ENCODE data around the gene GRHL3.

Gene GRHL3

DNA sequence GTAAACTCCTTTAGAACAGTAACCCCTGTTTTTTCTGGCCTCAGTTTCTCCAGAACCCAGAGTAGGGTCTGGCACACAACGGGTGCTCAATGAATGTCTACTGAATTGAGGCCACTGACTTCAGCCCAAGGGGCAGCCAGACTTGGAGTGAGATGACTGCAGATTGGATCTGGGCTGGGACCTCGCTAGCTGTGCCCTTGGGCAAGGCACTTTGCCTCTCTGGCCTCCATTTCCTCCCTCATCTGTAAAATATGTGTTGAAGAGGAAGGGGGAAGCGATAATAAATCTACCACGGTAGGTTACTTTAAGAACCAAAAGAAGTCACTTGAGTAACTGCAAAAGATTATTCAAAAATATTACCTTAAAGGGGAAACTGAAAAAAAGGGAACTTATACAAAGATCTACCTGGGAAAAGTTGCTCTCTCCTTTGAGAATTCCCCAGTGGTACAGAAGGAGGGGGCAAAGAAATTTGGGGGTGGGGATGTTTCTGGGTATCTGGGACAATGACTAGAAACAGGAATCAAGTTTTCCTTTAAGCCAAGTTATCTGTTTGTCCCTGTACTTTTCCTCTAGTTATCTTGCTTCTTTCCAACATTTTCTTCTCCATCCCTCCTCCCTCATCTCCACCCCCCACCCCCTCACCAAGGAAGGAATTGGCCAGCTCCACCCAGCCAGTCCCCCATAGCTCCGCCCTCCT lies 394 bp upstream of the GRHL3 start:
- DNase-seq = no peak

DNA sequence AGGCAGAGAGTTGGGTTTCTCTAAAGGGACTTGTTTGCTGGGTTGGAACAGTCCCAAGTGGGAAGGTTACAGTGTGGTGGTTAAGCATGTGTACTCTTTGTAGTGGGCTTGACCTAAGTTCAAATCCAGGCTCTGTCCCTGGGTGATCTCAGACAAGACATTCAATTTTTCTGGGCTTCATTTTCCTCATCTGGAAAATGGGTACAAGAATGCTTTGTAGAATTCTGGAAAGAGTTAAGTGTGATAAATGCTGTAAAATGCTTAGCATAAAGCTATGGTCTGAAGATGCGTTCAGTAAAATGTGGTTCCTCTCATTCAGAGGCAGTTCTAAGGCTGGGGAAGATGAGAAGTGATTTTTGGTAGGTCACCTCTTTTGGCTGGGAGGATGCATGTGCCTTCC lies 805 bp downstream of the GRHL3 start:
- no peak for DNase-seq

DNA sequence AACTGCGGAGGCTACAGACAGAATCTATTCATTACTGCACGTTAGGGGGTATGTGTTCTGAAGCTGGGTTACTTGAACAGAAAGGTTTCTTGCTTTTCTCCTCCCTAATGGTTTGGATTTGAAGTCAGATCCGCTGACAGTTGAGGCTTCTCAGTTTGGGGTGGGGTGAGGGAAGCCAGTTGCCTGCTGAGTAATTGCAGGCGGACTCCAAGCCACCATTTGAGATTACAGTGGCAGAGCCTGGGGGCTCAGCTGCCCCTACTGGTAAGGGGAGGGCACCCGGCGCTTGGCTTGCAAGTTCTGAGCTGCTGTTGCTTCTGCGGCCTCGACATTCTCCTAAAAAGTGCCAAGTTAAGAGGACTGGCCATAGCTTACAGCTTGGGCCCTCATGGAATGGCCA lies 2.0 kb downstream of the GRHL3 start:
- no peak for DNase-seq

DNA sequence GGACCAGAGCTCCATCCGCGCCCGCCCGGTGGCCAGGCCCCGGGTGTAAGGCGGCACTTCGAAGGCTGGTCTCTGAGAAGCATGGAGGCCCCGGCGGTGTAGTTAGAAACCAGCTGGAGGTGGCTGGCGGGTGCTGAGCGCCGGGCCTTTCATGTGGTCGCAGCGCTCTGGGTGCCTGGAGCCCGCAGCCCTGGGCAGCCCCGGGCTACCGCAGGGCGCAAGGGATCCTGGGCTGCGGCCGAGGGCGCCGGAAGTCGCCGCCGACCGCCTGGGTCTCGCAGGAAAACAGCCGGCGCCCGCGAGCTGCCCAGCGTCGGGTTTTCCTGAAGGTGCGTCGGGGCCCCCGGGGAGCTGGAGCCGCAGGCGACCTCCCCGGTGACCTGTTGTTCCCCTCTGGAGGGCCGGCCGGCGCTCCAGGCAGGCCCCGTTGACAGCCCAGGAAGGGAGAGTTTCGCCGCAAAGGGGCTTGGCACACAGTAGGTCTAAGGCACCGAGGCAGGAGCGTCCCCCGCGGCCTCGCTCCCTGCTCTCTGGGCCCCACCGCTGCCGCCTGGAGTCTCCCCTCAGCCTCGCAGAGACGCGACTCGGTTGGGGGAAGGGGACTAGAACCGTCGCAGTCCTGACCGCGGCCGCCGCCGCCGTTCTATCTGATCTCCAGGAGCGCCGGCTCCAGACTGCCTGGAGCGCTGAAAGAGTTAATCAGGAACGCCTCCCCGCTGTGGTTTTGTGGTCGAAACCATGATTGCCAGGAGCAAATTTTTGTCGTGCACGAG lies 2.7 kb downstream of the GRHL3 start:
- peak; percentile 75 for DNase-seq

DNA sequence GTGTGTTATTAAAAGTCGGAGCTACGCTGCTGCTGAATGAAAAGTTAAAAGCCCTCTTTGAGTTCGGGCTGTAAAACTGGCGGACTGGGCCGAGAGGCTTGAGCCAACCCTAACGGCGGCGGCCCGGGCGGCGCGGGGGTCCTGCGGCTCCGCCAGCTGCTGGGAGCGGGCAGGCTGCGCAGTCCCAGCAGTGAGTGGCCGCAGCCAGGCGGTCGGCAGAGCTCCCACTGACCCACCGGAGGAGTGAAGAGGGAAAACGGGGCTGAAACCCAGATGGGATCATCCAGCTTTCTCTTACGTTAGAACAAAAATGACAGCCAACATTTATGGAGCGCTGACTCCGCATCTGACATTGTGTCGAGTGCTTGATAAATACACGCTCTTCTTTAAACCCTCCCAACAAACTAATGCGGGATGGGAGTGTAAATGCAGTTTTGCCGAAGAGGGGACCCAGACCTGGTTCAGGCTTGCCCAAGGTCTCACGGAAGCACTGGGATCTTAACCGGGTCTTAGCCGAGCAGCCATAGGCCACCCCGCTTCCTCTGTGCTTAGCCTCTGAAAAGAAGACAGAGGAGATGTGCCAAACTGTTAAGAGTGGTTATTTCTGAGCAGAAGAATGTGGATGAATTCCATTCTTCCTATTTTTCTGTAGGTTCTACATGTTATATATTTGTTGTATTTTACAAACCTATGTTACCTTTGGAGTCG lies 3.5 kb downstream of the GRHL3 start:
- no peak for DNase-seq

DNA sequence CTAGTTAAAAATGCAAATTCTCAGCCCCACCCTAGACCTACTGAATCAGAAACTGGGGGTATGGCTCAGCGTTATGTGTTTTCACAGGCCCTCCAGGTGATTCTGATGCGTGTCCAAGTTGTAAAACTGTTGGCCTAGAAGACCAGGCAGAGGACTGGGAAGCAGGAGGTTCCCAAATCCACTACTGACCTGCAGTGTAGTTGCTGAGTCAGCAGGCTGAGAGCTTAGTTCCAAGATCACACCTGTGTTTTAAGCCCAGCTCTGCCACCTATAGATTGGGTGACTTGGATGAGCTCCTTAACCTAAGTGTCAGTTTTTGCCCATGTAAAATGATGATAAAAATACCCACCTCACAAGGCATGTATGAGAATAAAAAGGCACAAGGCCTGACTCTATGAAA lies 4.1 kb downstream of the GRHL3 start:
- DNase-seq = no peak

DNA sequence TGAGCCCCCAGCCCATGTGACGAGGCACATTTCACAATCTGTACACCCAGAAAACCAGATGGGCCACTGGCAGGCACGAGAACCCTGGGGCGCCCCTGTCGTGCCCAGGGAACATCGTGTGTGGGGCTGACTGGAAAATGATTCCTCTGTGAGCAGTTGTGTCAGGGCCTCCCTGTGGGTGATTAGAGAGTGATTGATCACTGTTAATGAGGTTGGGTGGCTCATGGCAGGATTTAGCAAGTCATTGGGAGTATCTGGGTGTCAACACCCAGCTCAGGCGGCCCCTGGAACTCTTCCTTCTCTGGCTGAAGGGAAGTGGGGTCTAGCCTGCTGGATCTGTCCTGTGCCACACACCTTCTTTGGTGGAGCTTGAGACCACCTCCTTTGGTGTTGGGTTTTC lies 5.7 kb downstream of the GRHL3 start:
- DNase-seq = no peak

DNA sequence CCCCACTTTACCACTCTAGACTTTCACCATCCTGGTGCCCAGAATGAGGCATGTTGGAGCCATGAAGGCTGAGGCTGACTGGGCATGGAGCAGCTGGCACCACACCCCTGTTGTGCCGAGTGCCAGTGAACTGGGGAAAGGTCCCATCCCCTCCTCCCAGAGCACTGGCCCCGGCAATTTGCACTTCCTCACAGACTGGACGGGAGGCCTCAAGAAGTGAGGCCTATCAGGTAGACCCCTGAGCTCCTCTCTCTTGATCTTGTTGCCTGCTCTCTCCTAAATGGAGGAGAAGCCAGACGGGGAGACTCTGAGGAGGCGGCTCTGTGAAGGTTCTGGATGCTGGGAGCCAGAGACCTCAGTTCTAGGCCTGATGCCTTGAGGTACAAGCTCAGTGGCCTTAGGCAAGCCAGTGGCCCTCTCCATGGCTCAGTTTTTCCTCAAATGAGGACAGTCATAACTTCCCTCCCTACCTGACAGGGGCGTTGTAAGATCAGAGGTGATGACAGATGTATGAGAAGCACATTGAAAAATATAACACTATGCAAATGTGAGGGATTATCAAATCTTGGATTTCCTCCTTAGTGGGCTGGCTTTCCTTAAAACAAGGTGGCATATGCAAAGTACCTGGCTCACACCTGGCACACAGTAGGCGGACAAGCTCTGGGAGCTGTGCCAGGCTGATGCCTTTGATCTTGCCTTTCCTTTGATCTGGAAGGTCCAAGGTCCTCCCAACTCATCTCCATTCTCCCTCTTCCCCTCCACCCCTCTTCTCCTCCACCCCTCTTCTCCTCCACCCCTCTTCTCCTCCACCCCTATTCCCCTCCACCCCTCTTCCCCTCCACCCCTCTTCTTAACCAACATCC lies 6.7 kb downstream of the GRHL3 start:
- DNase-seq = no peak

DNA sequence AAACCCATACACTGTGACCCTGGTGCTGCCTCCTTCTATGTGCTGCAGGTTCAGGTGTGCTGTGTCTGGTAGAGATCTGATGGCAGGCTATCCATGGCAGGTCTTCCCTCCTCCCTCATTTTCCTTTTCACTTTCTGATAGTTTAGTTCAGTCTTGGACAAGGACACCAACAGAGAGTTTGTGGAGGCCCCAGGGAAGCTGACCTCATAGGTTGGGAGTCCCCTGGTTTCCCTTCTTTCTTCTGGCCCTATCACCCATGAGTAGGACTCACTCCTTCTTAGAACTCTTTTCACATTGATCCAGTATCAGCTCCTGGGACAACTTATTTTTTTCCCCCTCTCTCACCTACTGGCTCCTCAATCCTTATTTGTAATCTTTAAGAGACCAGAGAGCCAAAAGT lies 8.3 kb downstream of the GRHL3 start:
- DNase-seq = no peak

DNA sequence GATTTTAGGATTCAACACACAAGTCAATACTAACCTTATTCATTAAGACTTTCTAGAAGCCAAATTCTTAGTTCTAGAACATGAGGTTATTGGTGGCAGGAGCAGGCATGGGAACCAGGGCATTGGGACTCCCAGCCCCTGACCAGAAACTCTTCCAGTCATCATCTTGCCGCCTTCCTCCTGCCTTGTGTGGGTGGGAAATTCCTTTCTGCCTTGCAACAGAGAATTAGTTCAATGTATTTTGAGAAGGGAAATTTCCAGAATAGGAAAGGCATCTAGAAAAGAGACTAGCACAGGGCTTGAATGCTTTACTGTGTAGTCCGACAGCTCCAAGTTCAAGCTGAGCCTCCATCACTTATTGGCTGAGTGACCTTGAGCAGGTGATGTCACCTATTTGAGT lies 8.7 kb downstream of the GRHL3 start:
- no peak for DNase-seq

DNA sequence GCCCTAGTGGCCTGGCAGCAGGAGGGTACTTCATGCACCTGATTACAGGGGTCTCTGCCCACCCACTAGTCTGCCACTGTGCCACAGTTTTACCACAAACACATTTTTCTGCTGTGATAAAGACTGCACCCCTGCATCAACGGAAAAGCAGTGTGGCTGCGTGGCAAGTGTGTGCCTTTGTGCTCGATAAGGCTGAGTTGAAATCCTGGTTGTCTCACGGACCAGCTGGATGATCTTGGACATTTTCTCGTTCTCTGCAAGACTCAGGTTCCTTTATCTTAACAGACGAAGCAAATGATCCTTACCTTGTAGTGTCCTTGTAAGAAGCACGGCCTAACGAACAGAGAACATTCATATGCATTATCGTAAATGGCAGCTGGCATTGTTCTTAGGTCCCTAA lies 10.2 kb downstream of the GRHL3 start:
- no peak for DNase-seq

DNA sequence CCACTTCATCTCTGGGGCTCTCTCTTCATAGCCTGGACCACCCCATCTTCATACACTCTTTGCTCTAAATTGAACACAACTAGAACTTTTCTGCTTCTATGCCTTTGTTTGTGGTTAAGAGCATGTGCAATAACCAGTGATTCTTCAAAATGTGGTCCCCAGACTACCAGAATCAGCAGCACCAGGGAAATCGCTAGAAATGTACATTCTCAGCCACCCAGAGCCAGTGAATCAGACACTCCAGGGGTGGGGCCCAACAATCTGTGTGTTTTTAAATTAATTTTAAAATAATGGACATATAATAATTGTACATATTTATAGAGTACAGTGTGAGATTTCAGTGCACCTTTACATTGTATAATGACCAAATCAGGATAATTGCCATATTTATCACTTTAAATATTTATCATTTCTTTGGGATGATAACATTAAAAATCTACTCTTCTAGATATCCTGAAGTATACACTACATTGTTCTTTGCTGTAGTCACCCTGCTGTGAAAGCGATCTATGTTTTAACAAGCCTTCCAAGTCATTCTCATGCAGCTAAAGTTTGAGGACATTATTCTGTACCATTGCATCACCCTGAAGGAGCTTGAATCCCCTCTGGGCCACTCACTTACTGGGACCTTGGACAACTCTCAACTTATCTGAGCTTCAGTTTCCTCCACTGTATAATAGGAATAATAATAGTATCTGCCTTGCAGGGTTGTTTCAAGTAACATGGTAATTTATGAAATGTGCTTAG lies 10.8 kb downstream of the GRHL3 start:
- no peak for DNase-seq

DNA sequence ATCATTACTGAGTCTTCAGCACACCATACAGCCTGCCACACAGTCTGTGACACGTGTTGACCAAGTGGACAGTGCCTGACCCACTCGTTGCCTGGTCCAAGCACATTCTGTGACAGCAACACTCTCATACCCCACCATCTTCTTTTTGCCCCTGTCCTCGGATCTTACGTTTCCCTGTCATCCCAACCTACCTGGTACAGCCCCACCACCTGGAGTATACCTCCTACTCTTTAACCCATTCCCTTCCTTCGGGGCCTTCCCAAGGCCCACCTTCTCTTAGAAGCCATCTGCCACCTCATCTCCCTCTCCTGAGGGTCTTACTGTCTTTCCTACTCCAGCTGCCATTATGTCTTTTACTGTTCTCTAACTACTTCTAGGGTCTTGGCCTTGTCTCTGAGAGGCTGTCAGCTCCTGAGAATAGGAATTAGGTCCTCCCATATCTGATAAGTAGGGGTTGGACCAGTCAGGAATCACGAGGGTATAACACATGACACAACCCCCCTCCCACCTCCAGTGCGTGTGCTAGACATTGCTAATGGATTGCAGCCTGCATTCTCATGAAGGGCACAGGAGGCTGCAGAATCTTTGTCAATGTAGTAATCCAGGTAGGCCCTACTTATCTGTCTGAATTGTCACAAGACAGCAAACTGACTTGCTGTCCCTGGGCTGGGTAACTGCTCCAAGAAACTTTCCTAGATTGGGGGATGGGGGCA lies 13.0 kb downstream of the GRHL3 start:
- no peak for DNase-seq

DNA sequence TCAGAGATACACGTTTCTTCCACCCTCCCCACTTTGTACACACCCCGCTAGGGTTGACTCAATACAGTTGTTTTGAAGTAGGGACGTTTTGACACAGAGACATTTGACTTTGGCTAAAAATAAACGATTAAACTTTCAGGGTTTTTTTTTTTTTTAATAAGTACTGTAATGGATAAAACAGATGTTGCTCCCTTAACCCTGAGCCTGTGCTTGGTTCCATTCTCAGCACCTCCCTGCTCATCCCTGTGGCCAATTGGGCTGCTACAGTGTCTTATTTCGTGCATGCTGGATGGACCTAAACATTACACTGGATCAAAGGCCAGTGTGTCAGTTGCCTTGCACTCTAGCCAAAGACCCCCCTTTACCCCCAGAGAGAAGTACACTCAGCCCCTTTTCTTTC lies 16.9 kb downstream of the GRHL3 start:
- DNase-seq = no peak

DNA sequence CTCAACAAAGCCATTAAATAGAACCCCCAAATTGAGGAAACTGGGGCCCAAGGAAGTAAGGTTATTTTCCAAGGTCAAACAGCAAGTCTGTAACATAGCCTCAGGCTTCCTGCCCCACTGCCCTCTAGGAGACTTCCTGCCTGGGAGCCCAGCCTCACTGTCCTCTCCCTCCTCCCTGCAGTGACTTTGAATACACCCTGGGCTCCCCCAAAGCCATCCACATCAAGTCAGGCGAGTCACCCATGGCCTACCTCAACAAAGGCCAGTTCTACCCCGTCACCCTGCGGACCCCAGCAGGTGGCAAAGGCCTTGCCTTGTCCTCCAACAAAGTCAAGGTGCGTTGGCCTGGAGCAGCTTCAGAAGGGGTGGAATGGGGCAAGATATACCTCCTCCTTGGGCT lies 18.3 kb downstream of the GRHL3 start:
- DNase-seq = no peak

DNA sequence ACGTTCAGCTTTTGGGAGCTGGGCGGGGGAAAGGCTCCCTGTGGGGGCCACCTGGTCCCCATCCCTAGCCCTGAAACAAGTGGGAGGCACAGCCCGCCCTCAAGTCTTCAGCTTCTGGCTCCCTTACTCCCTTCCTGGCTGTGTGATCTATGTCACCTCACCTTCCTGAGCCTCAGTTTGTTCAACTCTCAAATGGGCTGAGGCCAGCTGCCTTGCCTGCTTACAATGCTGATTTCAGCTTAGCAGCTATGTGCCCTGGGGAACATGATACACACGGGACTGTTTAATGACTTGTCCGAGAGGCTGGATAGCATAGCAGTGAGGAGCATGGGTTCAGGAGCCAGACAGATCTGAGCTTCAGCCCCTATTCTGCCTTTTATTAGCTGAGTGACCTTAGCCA lies 19.3 kb downstream of the GRHL3 start:
- no peak for DNase-seq

DNA sequence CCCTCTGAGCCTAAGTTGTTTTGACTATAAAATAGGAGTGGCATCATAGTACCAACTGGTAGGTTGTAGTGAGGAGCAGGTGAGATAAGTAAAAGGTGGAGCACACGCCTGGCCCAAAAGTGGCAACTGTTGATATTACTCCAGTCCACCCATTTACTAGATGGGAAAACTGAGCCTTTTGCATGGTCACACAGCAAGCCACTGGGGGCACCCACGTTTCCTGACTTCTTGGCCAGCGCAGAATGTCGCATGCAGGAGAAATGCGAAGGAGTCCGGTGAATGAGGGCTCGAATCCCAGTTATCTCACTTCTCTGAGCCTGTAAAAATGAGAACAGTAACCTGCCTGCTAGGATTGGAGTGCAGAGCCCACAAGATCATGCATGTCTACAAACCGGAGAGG lies 20.8 kb downstream of the GRHL3 start:
- no peak for DNase-seq

DNA sequence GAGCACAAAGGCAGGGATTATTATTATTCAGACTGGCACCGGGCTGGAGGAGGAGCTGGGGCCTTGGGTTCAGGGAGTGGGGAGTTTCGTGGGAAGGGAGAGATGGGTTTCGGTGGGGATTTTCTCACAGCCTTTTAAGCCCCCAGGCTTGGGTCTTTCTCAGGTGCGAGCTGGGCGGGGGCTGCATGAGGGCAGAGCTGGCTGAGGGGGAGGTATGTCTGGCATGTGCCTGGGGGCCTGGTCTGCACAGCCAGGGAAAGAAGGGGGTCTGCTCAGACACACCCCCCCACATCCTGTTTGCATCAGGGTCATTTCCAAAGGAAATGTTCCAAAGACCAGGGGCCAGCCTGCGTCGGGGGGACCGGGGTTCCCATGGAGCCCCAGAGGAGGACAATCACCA lies 21.6 kb downstream of the GRHL3 start:
- no peak for DNase-seq

DNA sequence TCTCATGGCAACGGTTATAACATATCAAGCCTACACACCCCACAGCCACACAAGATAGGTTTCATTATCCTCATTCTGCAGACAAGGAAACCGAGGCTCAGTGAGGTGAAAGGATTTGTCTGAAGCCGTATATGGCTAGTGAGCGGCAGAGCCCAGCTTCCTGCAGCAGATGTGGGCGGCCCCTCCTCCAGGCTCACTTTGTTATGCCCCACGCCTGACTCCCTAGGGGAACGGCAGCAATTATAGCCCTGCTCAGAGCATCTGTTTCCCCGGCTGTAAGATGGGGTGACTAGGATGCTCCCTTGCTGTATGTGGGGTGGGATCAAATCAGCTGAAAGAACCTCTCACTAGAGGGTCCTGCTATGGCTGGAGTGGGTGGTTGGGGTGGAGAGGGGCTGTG lies 22.1 kb downstream of the GRHL3 start:
- DNase-seq = no peak

DNA sequence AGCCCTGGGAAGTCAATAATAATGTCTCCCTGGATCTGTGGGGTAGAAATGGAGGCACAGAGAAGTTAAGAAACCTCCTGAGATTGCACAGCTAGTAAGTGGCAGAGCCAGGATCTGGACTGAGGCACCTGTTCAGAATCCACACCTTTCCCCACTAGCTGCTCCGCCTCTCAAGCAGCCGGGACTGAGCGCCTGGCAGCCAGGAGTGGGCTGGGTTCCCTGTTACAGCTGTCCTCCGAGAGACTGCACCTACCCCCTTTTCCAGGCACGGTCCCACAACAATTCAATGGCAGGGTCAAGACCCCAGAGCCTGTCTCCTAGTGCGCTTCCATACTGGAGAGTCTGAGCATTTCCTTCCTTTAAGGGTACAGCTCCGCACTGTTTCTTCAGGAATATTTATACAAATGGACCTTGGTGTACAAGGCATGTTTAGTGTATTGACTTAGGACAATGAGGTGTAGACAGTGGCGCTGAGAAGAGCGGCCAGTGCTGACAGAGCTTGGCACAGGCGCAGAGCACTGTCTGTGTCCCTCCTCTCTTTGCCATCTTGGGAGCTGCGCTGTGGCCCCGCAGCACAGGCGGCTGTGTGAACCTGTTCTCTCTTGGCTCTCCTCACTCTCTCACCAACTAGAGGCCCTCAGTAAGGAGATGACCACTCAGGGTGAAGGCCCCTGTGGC lies 24.4 kb downstream of the GRHL3 start:
- no peak for DNase-seq

DNA sequence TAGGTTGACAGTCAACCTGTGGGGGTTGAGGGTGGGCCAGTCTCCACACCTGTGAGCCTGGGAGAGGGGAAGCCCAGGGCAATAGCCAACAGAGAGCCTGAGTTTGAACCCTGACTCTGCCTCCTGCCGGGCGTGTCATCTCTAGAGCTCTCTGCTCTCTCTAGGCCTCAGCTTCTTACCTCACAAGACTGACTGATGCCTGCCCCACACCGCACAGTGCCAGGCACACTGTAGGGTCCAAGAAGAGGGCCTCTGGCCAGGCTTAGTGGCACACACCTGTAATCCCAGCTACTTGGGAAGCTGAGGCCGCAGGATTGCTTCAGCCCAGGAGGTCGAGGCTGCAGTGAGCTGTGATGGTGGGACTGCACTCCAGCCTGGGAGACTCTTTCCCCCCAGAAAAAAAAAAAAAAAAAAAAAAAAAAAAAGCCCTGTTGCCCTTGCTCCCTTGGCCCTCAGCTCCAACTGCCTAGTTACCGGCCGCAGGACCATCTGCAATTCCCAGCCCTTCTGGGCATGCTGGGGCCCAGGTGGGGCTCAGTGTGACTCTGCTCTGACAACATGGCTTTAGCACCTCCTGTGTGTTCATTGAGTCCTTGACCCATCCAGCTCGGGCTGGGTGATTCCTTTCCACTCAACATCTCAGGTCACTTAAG lies 25.1 kb downstream of the GRHL3 start:
- DNase-seq = no peak
